NCI-H2196 (cell line): ENCODE results near the gene PIK3C3.
"Not testable (repeated sequence)": the region's sequence is repeated elsewhere in the genome, so short reads cannot be mapped to it uniquely, and the experiment has no call there.

ENCODE experiments used
- DNase-seq: peaks from one replicate; lab custom pipeline; 2025; ENCODE audit not compliant: unreplicated experiment; lab: John Stamatoyannopoulos, UW

The PIK3C3 gene

GRCh38 chr18:41965634-41966255, 10.7 kb downstream of the PIK3C3 start:
- DNase-seq = no peak

- DNase-seq = no peak
These were observed 11.9 kb downstream of the PIK3C3 start for GRCh38 chr18:41966943-41967342.

DNA sequence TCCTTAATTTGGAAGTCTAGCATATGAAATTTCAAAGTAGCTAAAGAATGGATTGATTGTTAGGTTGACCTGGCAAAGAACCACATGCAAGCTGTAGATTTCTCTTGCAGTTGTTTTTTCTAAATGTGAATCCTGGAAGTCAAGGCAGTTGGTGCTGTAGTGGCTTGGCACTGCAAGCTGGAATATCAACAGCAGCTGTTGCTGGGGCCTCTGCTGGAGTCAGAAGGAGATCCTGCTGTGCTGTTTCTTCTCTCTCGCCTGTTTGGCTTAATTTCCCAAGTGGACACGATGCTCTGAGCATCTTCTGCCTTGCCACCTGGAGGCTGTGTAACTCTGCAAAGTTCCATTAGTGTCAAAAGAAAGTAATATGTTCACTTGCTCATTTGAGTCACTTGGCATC, 12.6 kb downstream of the PIK3C3 start:
- DNase-seq = no peak

DNA sequence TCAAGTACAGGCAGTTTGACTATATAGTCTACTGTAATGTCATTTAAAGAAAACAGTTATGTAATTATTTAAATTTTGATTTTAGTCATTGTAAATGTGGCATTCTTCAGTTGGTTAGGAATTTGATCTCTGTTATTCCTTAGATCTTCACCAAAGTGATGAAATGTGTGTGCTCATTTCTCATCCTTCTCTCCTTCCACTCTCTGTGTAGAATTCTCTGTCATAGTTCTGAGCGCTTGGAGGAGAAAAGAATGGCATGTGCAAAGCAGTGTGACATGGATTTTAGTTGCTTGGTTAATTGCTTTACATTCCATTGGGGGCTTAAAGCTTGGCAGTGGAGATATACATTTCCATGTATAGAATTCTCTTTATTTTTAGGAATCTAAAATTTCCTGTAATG, 14.8 kb downstream of the PIK3C3 start:
- no peak for DNase-seq

- no peak for DNase-seq
These were observed 17.3 kb downstream of the PIK3C3 start for GRCh38 chr18:41972067-41972925.

- DNase-seq = no peak
These were observed 18.9 kb downstream of the PIK3C3 start for GRCh38 chr18:41973983-41974382.

DNA sequence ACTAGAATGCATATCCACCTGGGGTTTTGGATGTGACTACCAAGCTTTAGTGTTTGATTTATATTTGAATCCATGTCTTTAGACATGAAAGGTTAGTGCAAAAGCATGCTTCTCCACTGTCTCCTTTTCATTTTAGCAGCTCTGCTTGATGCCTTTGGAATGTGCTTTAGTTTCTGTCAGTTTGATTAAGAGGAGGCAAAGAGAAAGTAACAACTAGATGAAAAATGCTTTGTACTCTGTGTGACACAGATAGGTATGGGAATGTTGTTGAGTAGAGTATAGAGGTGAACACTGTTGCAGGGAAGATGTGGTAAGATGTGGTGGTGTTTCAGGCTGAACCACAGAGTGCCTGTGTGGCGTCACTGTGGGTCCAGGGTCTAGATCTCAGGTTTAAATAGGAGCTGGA, 19.8 kb downstream of the PIK3C3 start:
- DNase-seq = no peak

DNA sequence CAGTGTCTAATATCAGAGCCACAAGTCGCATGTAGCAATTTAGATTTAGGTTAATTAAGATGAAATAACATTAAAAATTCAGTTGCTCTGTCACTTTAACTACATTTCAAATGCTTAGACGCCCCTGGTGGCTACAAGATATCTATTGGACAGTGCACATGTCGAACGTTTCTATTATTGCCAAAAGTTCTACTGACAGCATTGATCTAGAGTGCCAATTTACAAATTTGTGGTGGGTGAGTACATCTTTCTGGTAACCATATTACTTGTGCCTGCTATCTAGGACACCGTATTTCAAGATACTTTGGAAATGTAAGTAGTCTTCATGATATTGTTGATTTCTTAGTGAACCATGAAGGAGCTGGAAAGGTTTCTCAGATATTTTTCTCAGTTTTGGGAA, 20.2 kb downstream of the PIK3C3 start:
- no peak for DNase-seq

DNA sequence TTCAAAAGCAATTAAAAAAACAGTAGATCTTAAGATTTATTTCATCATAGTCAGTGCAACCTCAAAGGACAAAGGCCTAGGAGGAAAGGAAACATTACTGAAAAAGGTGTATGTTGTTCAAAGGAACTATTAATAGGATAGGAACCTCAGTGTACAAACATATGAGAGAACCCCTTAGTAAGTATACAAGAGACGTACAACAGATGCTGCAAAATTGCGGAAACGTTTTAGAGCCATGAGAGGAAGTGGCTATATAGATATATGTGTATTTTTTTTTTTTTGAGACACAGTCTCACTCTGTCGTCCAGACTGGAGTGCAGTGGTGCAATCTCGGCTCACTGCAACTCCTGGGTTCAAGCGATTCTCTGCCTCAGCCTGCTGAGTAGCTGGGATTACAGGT, 22.2 kb downstream of the PIK3C3 start:
- DNase-seq = no peak

- no peak for DNase-seq
These were observed 28.1 kb downstream of the PIK3C3 start for GRCh38 chr18:41982942-41983660.

DNA sequence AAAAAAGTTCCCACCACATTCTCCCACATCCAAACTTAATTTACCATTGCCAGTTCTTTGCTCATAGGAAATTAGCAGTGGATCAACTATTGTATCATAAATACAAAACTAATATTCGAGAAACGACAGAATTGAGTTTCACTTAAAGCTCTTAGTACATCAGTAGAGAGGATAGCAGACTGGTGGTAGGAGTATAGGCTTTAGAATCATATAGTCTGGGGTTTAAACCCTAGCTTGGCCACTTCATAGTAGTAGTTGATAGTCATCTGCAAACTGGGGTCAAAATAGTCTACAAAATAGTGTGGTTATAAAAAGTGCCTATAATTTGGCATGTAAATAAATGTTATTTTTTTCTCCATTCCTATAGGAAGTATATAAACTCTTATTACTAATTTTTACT, 30.9 kb downstream of the PIK3C3 start:
- no peak for DNase-seq

DNA sequence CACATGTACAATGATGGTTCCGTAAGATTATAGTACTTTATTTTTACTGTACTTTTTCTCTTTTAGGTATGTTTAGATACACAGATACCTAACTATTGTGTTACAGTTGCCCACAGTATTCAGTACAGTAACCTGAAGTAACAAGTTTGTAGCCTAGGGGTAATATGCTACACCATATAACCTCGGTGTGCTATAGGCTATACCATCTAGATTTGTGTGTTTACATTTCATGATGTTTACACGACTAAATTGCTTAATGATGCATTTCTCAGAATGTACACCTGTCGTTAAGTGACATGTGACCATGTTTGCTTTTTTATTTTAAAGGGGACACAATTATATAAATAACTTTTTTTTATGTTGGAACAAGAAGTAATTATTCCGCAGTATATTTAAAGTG, 34.5 kb downstream of the PIK3C3 start:
- DNase-seq = no peak

GRCh38 chr18:41992066-41992465, 37.0 kb downstream of the PIK3C3 start:
- no peak for DNase-seq

DNA sequence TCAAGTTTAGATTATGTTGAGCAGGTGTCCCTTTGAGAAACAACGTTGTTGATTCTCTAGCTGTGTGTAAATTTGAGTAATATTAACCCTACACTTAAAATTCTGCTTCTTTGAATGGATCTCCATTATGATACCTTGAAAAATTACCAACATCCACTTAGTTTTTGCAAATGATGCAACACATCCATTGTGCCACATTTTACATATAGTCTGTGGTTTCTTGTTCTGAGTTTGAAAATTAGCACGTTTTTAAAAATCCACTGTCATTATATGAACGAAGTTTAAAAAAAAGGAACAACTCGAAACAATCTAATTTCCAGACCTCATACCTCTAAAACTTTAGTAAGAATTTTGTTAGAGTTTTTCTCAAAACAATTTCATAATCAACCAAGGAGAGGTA, 37.7 kb downstream of the PIK3C3 start:
- DNase-seq = no peak

- no peak for DNase-seq
These were observed 38.1 kb downstream of the PIK3C3 start for GRCh38 chr18:41993151-41993550.

GRCh38 chr18:41996020-41996419, 41.0 kb downstream of the PIK3C3 start:
- no peak for DNase-seq

GRCh38 chr18:41999751-42000150, 44.7 kb downstream of the PIK3C3 start:
- DNase-seq = no peak

- no peak for DNase-seq
These were observed 46.8 kb downstream of the PIK3C3 start for GRCh38 chr18:42001801-42002200.

- DNase-seq = no peak
These were observed 49.6 kb downstream of the PIK3C3 start for GRCh38 chr18:42004653-42005052.

- DNase-seq = no peak
These were observed 50.7 kb downstream of the PIK3C3 start for GRCh38 chr18:42005782-42006181.

DNA sequence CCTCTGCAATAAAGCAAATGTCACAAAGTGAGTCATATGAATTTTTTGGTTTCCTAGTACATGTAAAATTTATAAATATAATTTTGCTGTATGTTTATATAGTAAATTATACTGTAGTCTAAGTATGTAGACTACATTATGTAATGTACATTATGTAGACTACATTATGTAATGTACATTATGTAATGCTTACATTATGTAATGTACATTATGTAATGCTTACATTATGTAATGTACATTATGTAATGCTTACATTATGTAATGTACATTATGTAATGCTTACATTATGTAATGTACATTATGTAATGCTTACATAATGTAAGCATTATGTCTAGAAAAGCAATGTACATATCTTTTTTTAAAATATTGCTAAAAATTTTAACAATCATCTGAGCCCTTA, 54.4 kb downstream of the PIK3C3 start:
- not testable (repeated sequence) for DNase-seq

- DNase-seq = no peak
These were observed 56.0 kb downstream of the PIK3C3 start for GRCh38 chr18:42011053-42011452.
